Measurements from ENCODE around the gene GRM4. TPM values are rescaled to one million over a fixed set of nuclear protein-coding genes. Genes with fewer than 3 reads are reported as not detected.

The GRM4 gene
- total and polyA plus RNA-seq, 10 of the 15 experiments (the other 5 are each of a cell fraction or from before 2014, with no cell fraction given) = 0.01 to 0.31 (median 0.05) TPM; not detected in 2

DNA sequence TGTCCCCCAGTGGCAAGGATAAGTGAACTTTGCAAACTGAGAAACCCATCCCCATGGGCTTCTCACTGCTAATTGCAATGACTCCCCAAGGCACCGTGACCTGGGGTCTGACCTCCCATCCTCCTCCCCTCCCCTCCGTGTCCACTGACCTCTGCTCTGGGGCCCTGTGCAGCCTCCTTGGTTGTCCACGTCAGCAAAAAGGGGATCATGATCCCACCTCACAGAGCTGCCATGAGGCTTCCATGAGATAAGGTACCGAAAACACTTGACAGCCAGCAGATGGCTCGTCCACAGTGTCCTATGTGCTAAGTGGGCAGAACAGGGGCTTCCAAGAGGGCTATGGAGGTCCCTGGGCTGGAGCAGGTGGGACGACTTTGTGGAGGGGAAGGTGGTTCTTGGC, 104.5 kb downstream of the GRM4 start (continued):
- TF ChIP-seq, protein P1, sequence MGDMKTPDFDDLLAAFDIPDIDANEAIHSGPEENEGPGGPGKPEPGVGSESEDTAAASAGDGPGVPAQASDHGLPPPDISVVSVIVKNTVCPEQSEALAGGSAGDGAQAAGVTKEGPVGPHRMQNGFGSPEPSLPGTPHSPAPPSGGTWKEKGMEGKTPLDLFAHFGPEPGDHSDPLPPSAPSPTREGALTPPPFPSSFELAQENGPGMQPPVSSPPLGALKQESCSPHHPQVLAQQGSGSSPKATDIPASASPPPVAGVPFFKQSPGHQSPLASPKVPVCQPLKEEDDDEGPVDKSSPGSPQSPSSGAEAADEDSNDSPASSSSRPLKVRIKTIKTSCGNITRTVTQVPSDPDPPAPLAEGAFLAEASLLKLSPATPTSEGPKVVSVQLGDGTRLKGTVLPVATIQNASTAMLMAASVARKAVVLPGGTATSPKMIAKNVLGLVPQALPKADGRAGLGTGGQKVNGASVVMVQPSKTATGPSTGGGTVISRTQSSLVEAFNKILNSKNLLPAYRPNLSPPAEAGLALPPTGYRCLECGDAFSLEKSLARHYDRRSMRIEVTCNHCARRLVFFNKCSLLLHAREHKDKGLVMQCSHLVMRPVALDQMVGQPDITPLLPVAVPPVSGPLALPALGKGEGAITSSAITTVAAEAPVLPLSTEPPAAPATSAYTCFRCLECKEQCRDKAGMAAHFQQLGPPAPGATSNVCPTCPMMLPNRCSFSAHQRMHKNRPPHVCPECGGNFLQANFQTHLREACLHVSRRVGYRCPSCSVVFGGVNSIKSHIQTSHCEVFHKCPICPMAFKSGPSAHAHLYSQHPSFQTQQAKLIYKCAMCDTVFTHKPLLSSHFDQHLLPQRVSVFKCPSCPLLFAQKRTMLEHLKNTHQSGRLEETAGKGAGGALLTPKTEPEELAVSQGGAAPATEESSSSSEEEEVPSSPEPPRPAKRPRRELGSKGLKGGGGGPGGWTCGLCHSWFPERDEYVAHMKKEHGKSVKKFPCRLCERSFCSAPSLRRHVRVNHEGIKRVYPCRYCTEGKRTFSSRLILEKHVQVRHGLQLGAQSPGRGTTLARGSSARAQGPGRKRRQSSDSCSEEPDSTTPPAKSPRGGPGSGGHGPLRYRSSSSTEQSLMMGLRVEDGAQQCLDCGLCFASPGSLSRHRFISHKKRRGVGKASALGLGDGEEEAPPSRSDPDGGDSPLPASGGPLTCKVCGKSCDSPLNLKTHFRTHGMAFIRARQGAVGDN (IDR thresholded peaks at IDR 0.05) = no peak

DNA sequence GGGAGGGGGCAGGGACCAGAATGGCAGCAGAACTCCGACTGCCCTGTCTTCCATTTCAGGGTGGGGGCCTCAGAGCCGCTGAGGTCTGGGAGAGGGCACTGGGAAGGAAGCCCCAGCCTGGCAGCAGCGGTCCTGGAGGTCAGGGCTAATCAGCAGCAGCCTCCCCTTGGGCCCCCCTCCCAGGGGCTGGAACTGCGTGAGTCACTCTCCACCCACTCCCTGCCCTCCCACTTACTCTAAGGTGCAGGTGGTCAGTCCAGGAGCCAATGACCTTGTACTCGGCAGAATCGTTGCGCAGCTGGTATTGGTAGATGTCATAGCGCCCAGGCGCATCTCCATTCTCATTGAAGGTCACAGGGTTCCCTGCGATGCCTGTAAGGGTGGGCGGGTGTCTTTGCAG, 105.9 kb downstream of the GRM4 start:
- intact Hi-C loops (cut with micrococcal nuclease; ENCODE audit: unreplicated experiment) (no loop called here), in situ Hi-C loops (cut with MboI) (no loop called here)
- peaks cover 20% of the 10 kb centered on the region for H3K4me1 ChIP-seq (ENCODE audit: control insufficient read depth, insufficient read depth, low read length)
- ChIA-PET CTCF (no interaction called here), POLR2A (no interaction called here), SMC1A (ENCODE audit: uncharacterized antibody, unreplicated experiment) (no interaction called here), RAD21 (ENCODE audit: unreplicated experiment) (no interaction called here)
- H3K27me3 ChIP-seq (replicated peaks in 1 of 2; ENCODE audit: control insufficient read depth in 2 of 2, insufficient read depth in 2 of 2, low read length in 1 of 2) = no peaks in the 10 kb centered on the region
- WGBS (ENCODE audit: insufficient coverage, insufficient replicate concordance, low lambda C conversion rate, missing lambda C conversion rate) = 68% methylated on average over 11 of the region's 11 CpGs
- no peak overlapping the region for H3K9ac ChIP-seq (ENCODE audit: control insufficient read depth, insufficient read depth, low read length)
- BruUV-seq (replicated peaks) = no TSS peak
- no peak for ATAC-seq
- FAIRE-seq = no peak
- H3K27ac ChIP-seq (ENCODE audit: control insufficient read depth, insufficient read depth) = no peak overlapping the region
- DNase-seq (ENCODE audit: low read depth, low spot score) = no peak
- H4K20me1 ChIP-seq (ENCODE audit: control insufficient read depth, insufficient read depth) = no peaks in the 10 kb centered on the region
- H3K4me2 ChIP-seq (ENCODE audit: control insufficient read depth, insufficient read depth) = no peak overlapping the region
- H3K79me2 ChIP-seq (ENCODE audit: control insufficient read depth, insufficient read depth, low read length) = no peaks in the 10 kb centered on the region
- H3K9me3 ChIP-seq (replicated peaks; ENCODE audit: control insufficient read depth, insufficient read depth, low read length) = no peaks in the 10 kb centered on the region
- no peak overlapping the region for H3K4me3 ChIP-seq
- no peaks in the 10 kb centered on the region for H3K36me3 ChIP-seq (ENCODE audit: control insufficient read depth in 2 of 2, insufficient read depth in 2 of 2, low read length in 1 of 2)
- H2AFZ ChIP-seq (ENCODE audit: control insufficient read depth, low read depth, low read length) = no peak overlapping the region
- TF ChIP-seq NFIC (IDR thresholded peaks at IDR 0.05; ENCODE audit: low read depth, low read length) (no peak), CREM (IDR thresholded peaks at IDR 0.05; ENCODE audit: low read depth) (no peak), ZNF207 (IDR thresholded peaks at IDR 0.05; ENCODE audit: borderline replicate concordance) (no peak), HDAC6 (IDR thresholded peaks at IDR 0.05; ENCODE audit: unreplicated experiment) (no peak), JUNB (IDR thresholded peaks at IDR 0.05) (no peak), ASH2L (IDR thresholded peaks at IDR 0.05; ENCODE audit: borderline replicate concordance, low read depth) (no peak), RUNX3 (IDR thresholded peaks at IDR 0.05; ENCODE audit: low read length) (no peak)
- TF ChIP-seq, protein P2, sequence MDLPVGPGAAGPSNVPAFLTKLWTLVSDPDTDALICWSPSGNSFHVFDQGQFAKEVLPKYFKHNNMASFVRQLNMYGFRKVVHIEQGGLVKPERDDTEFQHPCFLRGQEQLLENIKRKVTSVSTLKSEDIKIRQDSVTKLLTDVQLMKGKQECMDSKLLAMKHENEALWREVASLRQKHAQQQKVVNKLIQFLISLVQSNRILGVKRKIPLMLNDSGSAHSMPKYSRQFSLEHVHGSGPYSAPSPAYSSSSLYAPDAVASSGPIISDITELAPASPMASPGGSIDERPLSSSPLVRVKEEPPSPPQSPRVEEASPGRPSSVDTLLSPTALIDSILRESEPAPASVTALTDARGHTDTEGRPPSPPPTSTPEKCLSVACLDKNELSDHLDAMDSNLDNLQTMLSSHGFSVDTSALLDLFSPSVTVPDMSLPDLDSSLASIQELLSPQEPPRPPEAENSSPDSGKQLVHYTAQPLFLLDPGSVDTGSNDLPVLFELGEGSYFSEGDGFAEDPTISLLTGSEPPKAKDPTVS (IDR thresholded peaks at IDR 0.05; ENCODE audit: low read depth, low read length) = no peak
- TF ChIP-seq, protein P3, sequence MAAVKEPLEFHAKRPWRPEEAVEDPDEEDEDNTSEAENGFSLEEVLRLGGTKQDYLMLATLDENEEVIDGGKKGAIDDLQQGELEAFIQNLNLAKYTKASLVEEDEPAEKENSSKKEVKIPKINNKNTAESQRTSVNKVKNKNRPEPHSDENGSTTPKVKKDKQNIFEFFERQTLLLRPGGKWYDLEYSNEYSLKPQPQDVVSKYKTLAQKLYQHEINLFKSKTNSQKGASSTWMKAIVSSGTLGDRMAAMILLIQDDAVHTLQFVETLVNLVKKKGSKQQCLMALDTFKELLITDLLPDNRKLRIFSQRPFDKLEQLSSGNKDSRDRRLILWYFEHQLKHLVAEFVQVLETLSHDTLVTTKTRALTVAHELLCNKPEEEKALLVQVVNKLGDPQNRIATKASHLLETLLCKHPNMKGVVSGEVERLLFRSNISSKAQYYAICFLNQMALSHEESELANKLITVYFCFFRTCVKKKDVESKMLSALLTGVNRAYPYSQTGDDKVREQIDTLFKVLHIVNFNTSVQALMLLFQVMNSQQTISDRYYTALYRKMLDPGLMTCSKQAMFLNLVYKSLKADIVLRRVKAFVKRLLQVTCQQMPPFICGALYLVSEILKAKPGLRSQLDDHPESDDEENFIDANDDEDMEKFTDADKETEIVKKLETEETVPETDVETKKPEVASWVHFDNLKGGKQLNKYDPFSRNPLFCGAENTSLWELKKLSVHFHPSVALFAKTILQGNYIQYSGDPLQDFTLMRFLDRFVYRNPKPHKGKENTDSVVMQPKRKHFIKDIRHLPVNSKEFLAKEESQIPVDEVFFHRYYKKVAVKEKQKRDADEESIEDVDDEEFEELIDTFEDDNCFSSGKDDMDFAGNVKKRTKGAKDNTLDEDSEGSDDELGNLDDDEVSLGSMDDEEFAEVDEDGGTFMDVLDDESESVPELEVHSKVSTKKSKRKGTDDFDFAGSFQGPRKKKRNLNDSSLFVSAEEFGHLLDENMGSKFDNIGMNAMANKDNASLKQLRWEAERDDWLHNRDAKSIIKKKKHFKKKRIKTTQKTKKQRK (IDR thresholded peaks at IDR 0.05; ENCODE audit: low read depth, low read length) = no peak

All from GM12878 (cell line).